PC-9 (cell line): ENCODE results near the gene PDPK1. TPM values are rescaled to one million over a fixed set of nuclear protein-coding genes. Genes with fewer than 3 reads are reported as not detected.

Experiments
- BruUV-seq: library from RNA; stranded (reverse); fragments of 400-500 nt; replicated peaks from 2 replicates; lab custom pipeline; 2021; lab: Mats Ljungman, UMichigan
- CTCF ChIA-PET: fragments of 300-600 bp; sonication (Branson Sonifier 250); formaldehyde crosslinking; loops from one replicate; lab custom pipeline; 2022; ENCODE audit warnings: antibody characterized with exemption; lab: Charles Lee
- POLR2A ChIA-PET: fragments of 300-600 bp; sonication (Branson Sonifier 250); formaldehyde crosslinking; loops from one replicate; lab custom pipeline; 2022; ENCODE audit warnings: antibody characterized with exemption; ENCODE audit not compliant: unreplicated experiment; lab: Charles Lee
- DNase-seq, 2 experiments: peaks; one replicate each; pipeline versions ENCODE4 v3.0.0 to v3.0.0-alpha.2; 2015 to 2022; ENCODE audit warnings: mixed read lengths in 1 of 2
- H2AFZ ChIP-seq: fragments of 200-600 bp; sonication (generic); 2 replicates; pipeline ENCODE4 v1.8.1; 2017; ENCODE audit warnings: antibody characterized with exemption
- H3F3A ChIP-seq: fragments of 200-600 bp; sonication (generic); 2 replicates; pipeline ENCODE4 v1.8.1; 2017; ENCODE audit warnings: antibody characterized with exemption, mild to moderate bottlenecking, low read depth; ENCODE audit not compliant: insufficient read depth
- H3K27ac ChIP-seq: fragments of 200-600 bp; sonication (generic); 2 replicates; pipeline ENCODE4 v1.6.1; 2016; ENCODE audit warnings: mixed run types
- H3K27me3 ChIP-seq: fragments of 200-600 bp; sonication (generic); 2 replicates; pipeline ENCODE4 v1.6.1; 2016; ENCODE audit warnings: low read depth, mixed run types; ENCODE audit not compliant: insufficient read depth
- H3K36me3 ChIP-seq: fragments of 200-600 bp; sonication (generic); 2 replicates; pipeline ENCODE4 v1.6.1; 2016; ENCODE audit warnings: low read depth, mixed run types
- H3K4me1 ChIP-seq: fragments of 200-600 bp; sonication (generic); replicated peaks from 2 replicates; pipeline ENCODE4 v1.6.1; 2016; ENCODE audit warnings: mixed run types; ENCODE audit not compliant: insufficient read depth
- H3K4me2 ChIP-seq: fragments of 200-600 bp; sonication (generic); 2 replicates; pipeline ENCODE4 v1.6.1; 2017; ENCODE audit warnings: mixed run types
- H3K4me3 ChIP-seq: fragments of 200-600 bp; sonication (generic); 2 replicates; pipeline ENCODE4 v1.6.1; 2016; ENCODE audit warnings: mixed run types
- H3K79me2 ChIP-seq: fragments of 200-600 bp; sonication (generic); 2 replicates; pipeline ENCODE4 v1.6.1; 2017; ENCODE audit warnings: low read depth, mixed run types
- H3K9me2 ChIP-seq: fragments of 200-600 bp; sonication (generic); 2 replicates; pipeline ENCODE4 v1.8.1; 2017; ENCODE audit warnings: mild to moderate bottlenecking; ENCODE audit not compliant: insufficient read depth
- H3K9me3 ChIP-seq: fragments of 200-600 bp; sonication (generic); 2 replicates; pipeline ENCODE4 v1.8.1; 2016; ENCODE audit warnings: low read depth; ENCODE audit not compliant: insufficient read depth
- H4K20me1 ChIP-seq: fragments of 200-600 bp; sonication (generic); 2 replicates; pipeline ENCODE4 v1.8.1; 2017; ENCODE audit not compliant: insufficient read depth
- EZH2 ChIP-seq: fragments of 200-600 bp; sonication (generic); IDR thresholded peaks from 2 replicates; pipeline ENCODE4 v1.8.0; 2017; ENCODE audit warnings: antibody characterized with exemption, low read depth
- intact Hi-C: fragments of 100-400 bp; cut with micrococcal nuclease; formaldehyde crosslinking; loops from one replicate; pipeline ENCODE4 v1.10.0; 2022; ENCODE audit not compliant: unreplicated experiment
- total RNA-seq: library from RNA; stranded (reverse); gene quantifications from 2 replicates; pipeline ENCODE4 v1.2.3, GENCODE V29; 2021
- TF ChIP-seq, protein P1 (sequence below): fragments of 200-600 bp; sonication (generic); conservative IDR thresholded peaks from 2 replicates; pipeline ENCODE4 v1.6.1; 2017; ENCODE audit warnings: mixed run types, antibody characterized with exemption, mild to moderate bottlenecking, moderate library complexity

Gene PDPK1
- total RNA-seq, 1 experiment from 2014 or later: 46.8 TPM

- Histone ChIP-seq H3K4me3 (no peak overlapping the region), H3K36me3 (no peaks in the 10 kb centered on the region), H3K9me3 (no peaks in the 10 kb centered on the region), H3K9me2 (no peaks in the 10 kb centered on the region), H3K79me2 (no peaks in the 10 kb centered on the region), H3K27ac (no peak overlapping the region), H3K27me3 (no peaks in the 10 kb centered on the region), H4K20me1 (no peaks in the 10 kb centered on the region), H3K4me2 (no peak overlapping the region), H2AFZ (no peak overlapping the region), H3F3A (peaks cover 24% of the 10 kb centered on the region), H3K4me1 (0 out of 2 replicates have a peak, but pooled peaks cover 5% of the 10 kb centered on the region)
- TF ChIP-seq, protein P1, sequence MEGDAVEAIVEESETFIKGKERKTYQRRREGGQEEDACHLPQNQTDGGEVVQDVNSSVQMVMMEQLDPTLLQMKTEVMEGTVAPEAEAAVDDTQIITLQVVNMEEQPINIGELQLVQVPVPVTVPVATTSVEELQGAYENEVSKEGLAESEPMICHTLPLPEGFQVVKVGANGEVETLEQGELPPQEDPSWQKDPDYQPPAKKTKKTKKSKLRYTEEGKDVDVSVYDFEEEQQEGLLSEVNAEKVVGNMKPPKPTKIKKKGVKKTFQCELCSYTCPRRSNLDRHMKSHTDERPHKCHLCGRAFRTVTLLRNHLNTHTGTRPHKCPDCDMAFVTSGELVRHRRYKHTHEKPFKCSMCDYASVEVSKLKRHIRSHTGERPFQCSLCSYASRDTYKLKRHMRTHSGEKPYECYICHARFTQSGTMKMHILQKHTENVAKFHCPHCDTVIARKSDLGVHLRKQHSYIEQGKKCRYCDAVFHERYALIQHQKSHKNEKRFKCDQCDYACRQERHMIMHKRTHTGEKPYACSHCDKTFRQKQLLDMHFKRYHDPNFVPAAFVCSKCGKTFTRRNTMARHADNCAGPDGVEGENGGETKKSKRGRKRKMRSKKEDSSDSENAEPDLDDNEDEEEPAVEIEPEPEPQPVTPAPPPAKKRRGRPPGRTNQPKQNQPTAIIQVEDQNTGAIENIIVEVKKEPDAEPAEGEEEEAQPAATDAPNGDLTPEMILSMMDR: no peak
- TF ChIP-seq EZH2: no peak
- ChIA-PET CTCF (no interaction called here), POLR2A (no interaction called here)
- intact Hi-C loops: no loop called here
- BruUV-seq: no TSS peak
- DNase-seq: no peak
Observed at GRCh38 chr16:2507052-2507659, 30.7 kb upstream of the PDPK1 start.

DNA sequence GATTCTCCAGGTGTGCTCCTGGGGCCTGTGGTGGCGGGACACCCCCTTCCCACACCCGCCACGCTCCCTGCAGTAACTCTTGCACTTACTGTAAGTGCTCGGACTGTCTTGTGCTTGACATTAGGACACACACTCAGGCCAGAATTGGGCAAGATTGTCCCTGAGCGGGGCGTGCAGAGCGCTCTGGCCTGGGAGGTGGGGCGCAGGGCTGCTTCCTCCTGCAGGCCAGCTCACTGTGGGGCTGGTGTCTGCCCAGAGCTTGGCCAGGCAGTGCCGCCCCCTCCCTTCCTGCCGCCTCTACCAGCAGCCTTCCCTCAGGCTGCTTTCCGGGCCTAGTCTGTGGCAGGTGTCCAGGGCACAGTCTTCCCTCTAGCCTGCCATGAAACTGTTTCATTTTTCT, 30.2 kb upstream of the PDPK1 start:
- 0 out of 2 replicates have a peak, but pooled peaks cover 5% of the 10 kb centered on the region for H3K4me1 ChIP-seq
- H3K79me2 ChIP-seq: no peaks in the 10 kb centered on the region
- H3K36me3 ChIP-seq: no peaks in the 10 kb centered on the region
- intact Hi-C loops: no loop called here
- peaks cover 22% of the 10 kb centered on the region for H3F3A ChIP-seq
- no peak overlapping the region for H2AFZ ChIP-seq
- H3K9me2 ChIP-seq: no peaks in the 10 kb centered on the region
- POLR2A ChIA-PET: no interaction called here
- BruUV-seq: no TSS peak
- H3K4me3 ChIP-seq: no peak overlapping the region
- H4K20me1 ChIP-seq: no peaks in the 10 kb centered on the region
- TF ChIP-seq EZH2: no peak
- TF ChIP-seq, protein P1: no peak
- CTCF ChIA-PET: no interaction called here
- DNase-seq: no peak
- no peak overlapping the region for H3K27ac ChIP-seq
- H3K9me3 ChIP-seq: no peaks in the 10 kb centered on the region
- no peaks in the 10 kb centered on the region for H3K27me3 ChIP-seq
- H3K4me2 ChIP-seq: no peak overlapping the region

GRCh38 chr16:2508722-2509400, 29.0 kb upstream of the PDPK1 start:
- peaks cover 5% of the 10 kb centered on the region for H3K4me1 ChIP-seq
- H3K4me2 ChIP-seq: no peak overlapping the region
- H4K20me1 ChIP-seq: no peaks in the 10 kb centered on the region
- TF ChIP-seq, protein P1: no peak
- no peak for TF ChIP-seq EZH2
- no peaks in the 10 kb centered on the region for H3K27me3 ChIP-seq
- no peaks in the 10 kb centered on the region for H3K9me3 ChIP-seq
- no TSS peak for BruUV-seq
- H3K79me2 ChIP-seq: peaks cover 1% of the 10 kb centered on the region
- intact Hi-C loops: no loop called here
- H3K27ac ChIP-seq: no peak overlapping the region
- ChIA-PET POLR2A (no interaction called here), CTCF (interaction anchor here (0.5 kb wide), 1 partner anchor 80 kb away, joined by 5 read pairs; no protein-coding TSS in a partner anchor)
- H2AFZ ChIP-seq: no peak overlapping the region
- H3K9me2 ChIP-seq: no peaks in the 10 kb centered on the region
- peaks cover 16% of the 10 kb centered on the region; the same call in 1 of the 2 replicates for H3F3A ChIP-seq
- H3K4me3 ChIP-seq: no peak overlapping the region
- no peak for DNase-seq
- H3K36me3 ChIP-seq: no peaks in the 10 kb centered on the region
